OCI-LY1 (cell line): ENCODE measurements around the gene STXBP2.

ENCODE experiments used
- CTCF ChIP-seq: fragments of 200-600 bp; sonication (generic), shearing (Covaris generic); IDR thresholded peaks from 2 replicates; pipeline ENCODE4 v1.5.1; 2017; ENCODE audit warnings: mild to moderate bottlenecking, antibody characterized with exemption, low read length, moderate library complexity, mixed read lengths
- EZH2 ChIP-seq: fragments of 200-600 bp; sonication (generic), shearing (Covaris generic); IDR thresholded peaks from 2 replicates; pipeline ENCODE4 v1.8.0; 2017; ENCODE audit warnings: borderline replicate concordance, mixed run types, mild to moderate bottlenecking, antibody characterized with exemption, low read length, moderate library complexity, mixed read lengths

- TF ChIP-seq CTCF, result no peak
- TF ChIP-seq EZH2, result no peak
These were observed at the start of gene STXBP2 for GRCh38 chr19:7636691-7637373.
